ENCODE data around the gene TEX22.

The TEX22 gene

DNA sequence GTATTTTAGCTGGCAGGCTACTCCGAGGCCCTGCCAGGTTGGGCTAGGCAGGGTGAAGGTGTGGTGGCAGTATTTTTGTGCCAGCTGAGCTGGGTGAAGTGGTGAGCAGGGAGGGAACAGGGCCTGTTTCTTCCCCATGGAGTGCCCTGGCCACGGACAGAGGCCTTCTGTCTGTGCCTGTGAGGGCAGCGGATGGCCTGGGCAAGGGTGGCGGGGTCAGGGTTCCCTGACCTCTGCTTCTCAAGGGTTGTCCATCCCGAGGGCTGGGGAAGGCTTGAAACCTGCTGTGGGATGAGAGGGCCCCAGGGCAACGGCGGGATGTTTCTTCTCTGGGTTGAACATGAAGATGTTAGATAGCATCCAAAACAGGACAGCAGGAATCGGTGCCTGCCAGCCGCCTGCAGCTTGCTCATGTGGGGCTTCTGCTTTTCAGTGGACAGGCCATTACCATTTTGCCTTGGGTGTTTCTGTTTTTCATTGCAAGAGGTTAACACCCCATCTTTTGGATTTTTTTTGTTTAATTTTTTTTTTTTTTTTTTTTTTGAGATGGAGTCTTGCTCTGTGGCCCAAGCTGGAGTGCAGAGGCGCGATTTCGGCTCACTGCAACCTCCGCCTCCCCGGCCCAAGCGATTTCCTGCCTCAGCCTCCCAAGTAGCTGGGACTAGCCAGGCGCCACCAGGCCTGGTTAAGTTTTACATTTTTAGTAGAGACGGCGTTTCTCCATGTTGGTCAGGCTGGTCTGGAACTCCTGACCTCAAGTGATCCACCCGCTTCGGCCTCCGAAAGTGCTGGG, 24.6 kb downstream of the TEX22 start:
- DNase-seq, result no peak

DNA sequence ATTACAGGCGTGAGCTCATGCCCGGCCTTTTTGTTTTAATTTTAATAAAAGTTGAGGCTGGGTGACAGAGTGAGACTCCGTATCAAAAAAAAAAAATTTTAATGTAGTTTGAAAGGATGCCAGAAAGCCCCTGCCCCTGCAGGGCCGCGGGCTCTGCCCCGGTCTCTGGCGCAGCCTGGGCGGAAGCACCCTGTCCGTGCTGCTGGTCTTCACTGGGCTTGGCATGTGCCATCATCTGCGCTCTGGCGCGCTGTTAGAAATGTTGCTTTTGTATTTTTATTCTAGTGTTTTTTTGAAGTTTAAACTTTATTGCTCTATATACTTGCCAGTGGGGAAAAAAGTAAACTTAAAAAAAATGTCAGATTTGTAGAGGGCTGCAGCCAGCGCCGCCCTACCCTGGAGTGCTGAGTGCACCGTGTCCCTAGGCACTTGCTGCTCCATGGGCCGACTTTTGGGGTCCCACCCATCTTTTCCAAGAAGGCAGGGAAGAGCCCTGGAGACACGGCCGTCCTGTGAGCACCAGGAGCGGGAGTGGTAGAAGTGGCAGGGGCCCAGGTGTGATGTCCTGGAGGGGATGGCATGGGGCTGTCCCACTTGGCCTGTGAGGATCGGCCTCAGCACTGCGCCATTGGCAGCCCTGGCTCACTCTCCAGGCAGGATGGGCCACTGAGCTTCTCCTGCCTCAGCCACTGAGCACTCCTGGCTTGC, 25.3 kb downstream of the TEX22 start:
- no peak for DNase-seq

DNA sequence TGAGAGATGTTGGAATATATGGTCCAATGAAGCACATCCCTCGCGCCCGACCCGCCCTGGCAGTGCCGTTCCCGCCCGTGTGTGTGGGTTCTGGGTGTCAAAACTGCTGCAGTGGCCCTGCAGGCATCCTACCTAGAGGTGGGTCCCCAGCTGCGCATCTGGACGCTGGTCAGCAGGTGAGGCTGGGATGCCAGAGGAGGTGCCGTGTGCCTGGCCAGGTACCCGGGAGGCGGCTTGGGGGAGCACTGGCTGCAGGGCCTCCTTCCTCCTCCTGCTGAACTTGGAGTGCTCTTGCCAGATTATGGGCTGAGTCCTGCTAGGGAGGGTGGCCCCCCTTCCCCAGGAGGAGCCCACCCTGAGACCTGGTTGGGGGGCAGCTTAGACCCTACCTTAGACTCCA, 26.5 kb downstream of the TEX22 start:
- no peak for DNase-seq

DNA sequence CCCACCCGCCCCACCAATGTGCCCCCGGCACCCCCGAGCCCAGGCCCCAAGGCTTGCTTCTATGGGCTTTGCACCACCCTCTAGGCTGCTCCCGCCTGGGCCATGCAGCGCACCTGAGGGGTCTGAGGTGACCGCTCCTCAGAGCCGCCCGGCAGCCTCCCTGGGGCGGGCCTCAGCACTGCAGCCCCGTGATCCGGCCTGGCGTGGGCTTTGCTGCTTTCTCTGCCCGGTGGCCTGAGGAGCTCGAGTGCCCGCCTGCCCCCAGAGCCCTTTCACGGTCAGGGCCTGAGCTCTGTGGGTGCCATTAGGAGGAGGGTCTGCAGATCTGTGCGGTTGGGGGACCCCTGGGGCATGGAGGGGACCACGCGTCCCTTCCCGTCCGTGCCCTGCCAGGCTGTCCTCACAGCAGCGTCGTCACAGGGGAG, 27.5 kb downstream of the TEX22 start:
- no peak for DNase-seq

DNA sequence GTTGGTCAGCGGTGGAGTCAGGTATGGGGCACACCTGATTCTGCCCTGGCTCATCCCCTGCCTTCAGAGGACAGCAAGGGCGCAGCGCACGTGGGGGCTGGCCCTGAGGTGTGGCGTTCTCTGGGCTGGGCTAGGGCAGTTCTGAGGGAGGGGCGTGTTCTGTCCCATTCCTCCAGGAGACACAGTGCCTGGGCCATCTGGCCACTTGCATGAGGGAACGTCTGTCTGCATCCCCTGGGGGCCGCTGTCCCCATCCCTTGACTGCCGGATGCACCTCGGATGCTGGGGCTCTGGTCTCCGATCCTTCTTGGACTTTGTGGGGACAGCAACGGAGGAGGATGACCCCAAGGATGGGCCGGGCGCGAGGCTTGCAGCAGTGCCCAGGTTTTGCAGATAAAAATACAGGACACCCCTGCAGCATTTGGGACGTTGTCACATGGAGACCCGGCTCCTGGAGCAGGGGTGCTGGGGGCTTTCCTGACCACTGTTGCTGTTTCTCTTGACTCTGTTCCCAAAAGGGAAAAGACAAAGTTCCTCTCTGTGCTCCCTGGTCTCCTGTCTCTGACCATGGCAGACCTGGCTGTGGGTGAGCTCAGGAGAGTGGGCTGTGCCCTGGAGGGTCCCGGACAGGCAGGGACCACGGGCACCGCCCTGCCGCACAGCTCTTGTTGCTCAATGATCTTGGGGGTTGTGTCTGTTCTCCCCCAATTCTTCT, 28.2 kb downstream of the TEX22 start:
- DNase-seq, result no peak

DNA sequence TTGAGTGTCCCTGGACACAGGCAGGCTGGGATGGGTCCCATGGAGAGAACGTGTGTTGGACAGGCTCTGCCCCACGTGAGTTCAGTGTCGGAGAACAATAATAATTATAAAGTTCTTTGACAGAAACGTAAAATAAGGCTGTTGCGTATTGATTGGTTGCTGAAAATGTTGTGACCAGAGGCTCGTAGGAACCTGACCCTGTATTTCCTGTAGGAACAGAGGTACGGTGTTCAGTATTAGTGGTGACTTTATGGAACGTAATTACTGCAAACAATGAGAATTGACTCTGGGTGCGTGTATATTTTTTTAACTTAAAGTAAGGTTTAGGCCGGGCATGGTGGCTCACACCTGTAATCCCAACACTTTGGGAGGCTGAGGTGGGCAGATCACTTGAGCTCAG, 29.1 kb downstream of the TEX22 start:
- no peak for DNase-seq

DNA sequence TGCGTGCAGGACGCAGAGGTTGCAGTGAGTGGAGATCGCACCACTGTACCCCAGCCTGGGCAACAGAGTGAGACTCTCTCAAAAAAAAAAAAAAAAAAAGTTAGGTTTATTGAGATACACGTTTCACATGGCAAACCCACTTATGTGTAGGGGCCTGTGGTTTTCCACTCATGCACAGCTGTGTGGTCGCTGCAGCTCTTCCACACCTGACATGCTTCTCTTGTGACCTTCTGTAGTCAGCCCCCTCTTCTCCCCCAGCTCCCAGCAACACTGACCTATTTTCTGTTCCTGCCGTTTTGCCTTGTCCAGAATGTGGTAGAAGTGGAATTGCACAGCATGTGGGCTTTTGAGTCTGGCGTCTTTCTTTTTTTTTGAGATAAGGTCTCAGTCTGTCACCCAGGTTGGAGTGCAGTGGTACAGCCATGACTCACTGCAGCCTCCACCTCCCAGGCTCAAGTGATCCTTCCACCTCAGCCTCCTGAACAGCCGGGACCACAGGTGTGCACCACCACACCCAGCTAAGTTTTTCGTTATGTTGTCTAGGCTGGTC, 29.7 kb downstream of the TEX22 start:
- DNase-seq, result no peak

DNA sequence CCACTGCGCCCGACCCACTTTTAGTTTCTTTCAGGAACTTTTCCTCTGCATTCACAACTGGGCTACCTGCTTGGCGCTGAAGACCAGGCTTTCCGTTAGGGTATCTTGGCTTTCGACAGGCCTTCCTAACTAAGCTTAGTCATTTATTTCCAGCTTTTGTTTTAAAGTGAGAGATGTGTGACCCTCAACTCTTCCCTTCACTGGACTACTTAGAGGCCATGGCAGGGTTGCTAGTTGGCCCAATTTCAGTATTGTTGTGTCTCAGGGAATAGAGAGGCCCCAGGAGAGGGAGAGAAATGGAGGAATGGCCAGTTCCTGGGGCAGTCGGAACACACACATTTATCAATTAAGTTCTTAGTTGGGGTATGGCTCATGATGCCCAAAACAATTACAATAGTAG, 31.7 kb downstream of the TEX22 start:
- DNase-seq, result no peak

DNA sequence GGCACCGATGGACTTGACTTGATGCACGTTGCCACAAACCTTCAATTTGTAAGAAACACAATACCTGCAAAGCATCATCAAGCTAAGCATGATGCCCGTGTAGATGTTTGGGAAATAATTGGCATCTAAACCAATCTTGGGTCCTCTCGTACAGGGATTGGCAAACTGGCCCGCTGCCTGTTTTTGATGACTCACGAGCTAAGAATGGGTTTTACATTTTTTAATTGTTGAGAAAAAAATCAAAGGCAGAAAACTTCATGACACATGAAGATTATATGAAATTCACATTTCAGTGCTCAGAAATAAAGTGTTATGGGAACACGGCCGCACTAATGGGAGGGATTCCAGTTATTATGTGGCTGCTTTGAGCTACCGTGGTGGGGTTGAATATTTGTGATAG, 32.2 kb downstream of the TEX22 start:
- DNase-seq, result no peak

DNA sequence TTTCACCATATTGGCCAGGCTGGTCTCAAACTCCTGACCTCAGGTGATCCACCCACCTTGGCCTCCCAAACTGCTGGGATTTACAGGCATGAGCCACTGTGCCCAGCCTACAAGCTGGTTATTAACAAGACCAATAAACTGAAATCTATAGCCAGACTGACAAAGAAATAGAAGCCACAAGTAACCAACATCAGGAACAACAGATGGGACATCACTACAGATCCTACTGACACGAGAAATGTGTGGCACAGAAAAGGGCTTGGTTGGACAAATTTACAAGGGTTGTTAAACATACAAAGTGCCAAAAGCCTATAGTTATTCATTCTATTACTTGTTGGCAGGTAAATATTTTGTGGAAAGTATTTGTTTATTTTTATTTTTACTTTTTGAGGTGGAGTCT, 32.9 kb downstream of the TEX22 start:
- DNase-seq, result no peak

DNA sequence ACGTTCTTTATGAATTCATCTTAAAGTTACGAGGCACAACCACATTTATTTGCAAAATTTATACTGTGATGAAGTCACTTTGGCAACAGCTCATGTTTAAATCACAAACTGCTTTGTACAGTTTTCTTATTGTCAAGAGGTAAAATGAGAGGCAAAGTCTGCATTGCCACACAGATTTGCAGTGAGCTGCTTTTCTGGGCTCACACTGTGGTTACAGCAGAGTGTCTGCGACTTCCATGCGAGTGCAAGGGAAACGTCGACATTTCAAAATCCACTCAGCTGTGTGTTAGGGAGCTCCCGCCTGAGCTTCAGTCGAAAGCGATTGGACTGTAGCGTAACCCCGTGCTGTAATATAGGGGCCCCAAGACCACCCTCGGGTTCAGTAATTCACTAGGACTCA, 34.3 kb downstream of the TEX22 start:
- DNase-seq, result no peak

DNA sequence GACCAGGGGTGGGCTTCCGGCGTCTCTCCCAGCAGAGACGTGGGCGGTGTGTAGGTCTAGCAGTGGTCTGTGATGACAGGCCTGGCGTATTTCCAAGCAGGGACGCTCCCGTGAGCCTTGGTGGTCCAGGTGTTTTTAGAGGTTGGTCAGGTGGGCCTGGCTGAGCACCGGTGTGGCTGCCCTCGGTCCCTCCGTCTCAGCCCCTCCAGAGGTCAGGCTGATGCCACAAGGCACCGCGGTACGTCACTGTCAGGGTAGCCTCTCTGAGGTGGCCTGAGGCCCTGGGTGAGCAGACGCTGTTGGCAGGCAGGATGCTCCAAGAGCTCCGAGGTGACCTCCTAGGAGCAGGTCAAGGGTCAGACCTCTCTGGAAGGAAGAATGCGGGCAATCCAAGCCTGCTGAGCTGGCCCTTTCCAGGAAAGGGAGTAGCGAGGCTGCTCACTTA, 34.8 kb downstream of the TEX22 start:
- no peak for DNase-seq

DNA sequence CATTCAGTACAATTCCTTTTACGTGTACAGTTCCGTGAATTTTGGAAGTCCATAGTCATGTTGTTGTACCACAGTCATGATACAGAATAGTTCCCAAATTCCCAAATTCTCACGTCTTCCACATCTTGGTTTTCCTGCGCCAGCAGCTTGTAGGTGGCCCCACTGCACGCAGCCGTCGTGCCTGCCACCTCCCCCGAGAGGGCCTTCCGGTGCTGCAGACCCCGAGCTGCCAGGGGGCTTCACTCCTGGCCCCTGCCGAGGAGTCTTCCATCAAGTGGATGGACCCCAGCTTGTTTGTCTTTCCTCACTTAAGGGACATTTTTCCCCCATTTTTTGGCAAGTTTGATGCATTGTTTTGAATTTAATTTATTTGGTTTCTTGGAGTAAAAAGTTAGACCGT, 38.1 kb downstream of the TEX22 start:
- DNase-seq, result no peak

DNA sequence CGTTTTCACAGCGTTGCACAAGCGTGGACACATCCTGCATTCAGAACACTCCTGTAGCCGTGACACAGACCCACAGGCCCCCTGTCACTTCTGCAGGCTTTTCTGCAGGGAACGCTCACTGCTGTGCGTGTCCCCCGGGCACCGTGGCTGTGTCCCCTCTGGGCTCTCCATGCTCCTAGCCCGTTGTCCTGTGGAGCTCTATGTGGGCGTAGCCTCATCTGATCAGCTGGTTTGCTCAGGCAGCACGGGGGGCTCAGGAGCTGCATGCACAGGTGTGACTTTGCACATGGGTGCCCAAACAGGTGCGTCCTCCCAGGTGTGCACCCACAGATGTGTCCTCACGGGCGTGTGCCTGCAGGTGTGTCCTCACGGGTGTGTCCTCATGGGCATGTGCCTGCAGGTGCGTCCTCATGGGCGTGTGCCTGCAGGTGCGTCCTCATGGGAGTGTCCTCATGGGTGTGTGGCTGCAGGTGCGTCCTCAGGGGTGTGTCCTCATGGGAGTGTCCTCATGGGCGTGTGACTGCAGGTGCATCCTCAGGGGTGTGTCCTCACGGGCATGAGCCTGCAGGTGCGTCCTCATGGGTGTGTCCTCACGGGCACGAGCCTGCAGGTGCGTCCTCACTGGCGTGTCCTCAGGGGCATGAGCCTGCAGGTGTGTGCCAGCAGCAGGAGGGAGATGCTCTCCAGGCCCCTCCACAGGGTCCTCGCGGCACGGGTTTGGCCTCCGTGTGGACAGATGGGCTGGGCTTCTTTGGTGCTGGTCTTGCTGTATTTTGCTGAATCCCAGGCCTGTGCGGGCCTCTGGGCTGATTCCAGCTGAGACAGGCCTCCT, 38.8 kb downstream of the TEX22 start:
- no peak for DNase-seq

DNA sequence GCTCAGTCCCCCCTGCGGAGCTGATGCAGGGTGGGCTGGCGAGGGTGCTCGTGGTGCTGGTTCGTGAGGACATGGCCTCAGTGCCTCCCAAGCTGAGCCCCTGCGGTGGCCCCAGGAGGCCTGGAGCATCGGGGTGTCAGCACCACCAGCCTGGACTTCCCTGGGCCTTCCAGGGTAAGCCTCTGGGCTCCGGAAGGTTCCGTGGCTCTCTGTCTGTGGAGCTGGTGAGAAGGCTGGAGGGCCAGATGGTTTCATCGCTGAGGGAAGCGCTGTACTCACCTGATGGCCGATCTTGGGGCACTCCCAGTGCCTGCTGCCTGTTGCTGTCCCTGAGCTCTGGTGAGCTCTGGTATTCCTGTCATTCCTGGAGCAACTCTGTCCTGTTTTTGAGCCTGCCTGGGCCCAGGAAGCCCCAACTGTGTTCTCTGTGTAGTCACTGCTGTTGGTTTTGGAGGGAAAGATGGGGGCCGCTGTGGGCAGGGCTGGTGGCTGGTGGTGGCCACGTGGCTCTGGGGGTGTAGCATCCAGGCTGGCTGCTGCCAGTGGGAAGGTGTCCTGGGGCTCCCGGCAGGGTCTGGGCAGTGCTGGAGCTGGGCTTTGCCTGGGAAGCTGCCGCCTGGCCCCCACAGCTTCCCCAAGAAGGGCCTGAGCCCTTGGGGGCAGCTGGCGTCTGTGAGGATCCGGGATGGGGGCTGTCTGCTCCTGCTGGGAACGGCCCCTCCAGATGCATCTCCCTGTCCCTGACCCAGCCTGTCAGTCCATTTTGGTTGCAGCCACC, 39.6 kb downstream of the TEX22 start:
- no peak for DNase-seq

DNA sequence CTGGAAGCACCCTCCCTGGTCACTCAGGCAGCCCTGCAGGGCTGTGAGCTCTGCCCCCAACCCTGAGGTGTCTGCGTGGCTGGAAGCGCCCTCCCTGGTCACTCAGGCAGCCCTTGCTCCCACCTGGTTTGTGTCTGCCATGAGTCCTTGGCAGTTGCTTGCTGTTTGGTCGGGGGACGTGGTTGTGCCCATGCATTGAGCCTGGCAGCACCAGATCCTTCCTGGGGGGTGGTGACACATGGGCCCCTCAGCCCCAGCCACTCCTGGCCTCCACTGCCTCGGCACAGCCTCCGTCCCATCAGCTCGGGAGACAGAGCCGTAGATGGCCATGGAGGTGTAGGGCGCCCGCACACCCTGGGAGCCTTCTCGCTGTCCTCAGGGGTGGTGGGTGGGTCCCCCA, 40.8 kb downstream of the TEX22 start:
- DNase-seq, result no peak

DNA sequence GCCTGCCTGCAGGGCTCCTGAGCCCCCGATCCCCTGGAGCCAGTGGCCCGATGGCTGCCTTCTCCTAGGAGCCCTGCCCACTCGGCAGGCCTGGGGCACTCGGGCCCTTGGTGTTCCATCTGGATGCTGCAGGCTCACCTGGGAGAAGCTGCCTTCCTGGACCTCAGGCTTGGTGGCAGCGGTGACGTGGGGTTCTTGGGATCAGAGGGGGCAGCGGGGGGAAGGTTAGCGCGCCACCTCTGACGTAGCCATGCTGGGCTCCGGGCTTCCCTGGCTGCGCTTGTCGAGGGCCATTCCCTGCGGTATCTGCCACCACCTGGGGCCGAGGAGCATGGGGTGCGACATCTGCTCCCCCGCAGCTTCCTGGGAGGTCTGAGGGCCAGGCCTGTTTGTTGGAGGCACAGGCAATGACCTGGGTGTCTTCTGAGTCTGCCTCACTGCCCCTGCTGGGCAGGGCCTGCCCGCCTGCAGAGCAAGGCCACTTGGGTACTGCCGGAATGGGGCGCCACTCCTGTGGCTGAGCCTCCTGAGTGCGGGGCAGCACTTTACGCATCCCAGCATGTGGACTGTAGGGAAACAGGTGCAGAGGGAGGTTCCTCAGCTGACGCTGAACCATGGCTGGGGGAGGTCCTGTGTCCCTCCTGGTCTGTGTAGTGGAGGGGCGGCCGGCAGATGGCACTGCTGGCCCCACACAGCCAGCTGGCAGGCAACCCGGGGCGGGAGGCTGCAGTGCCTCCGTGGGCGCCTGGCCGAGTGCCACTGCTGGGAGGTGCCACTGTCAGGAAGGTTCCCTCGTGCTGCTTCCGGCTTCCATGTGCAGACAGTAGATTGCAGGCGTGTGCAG, 41.6 kb downstream of the TEX22 start:
- no peak for DNase-seq

DNA sequence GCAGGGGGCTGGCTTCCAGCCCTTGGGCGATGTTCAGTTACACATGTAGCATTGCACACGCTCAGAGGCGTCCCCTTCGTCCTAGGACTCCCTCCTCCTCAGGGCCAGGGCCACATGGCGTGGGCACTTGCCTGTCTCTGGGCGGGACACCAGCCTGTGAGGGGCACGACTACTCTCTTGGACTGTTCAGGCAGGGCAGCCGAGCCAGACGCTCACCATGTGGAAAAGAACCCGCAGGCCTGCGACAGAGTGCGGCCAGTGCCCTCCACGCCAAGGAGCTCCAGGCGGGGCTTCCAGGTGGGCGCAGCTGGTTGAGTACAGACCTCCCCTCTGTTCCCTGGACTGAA, 42.2 kb downstream of the TEX22 start:
- DNase-seq, result no peak

DNA sequence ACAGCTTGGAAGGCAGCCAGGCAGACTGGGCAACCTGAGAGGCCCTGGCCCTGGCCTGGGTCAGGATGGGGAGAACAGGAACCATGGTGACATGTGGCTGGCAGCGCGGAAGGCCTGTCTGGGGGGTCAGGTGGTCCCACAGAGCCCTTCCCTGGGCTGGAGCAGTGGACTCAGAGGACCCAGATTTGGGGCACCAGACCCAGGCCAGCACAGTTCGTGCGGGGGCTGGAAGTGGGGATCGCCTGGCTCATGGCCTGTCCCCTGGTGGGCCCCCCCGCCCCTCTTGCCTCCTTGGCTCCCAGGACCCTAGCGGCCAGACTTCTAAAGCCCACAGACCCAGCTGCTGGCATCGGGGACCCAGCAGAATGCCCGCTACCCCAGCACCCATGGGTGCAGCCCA, 42.7 kb downstream of the TEX22 start:
- DNase-seq, result no peak

DNA sequence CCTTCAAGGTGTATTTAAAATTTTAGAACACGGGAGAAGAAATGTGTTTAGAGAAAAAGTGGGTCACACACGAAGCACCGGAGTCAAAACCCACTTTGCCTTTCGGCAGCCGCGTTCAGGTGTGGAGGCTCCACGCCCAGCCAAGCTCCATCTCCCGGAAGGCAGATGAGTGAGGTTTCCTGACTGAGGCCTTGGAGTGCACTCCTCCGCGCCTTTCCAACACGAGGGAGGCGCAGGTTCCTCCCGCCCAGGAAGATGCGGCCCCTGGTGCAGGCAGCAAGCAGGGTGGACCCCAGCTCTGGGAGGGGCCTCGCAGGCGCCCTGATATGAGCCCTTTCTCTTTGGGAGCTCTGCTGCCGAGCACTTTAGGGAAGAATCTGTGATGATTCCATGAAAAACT, 43.8 kb downstream of the TEX22 start:
- DNase-seq, result no peak

DNA sequence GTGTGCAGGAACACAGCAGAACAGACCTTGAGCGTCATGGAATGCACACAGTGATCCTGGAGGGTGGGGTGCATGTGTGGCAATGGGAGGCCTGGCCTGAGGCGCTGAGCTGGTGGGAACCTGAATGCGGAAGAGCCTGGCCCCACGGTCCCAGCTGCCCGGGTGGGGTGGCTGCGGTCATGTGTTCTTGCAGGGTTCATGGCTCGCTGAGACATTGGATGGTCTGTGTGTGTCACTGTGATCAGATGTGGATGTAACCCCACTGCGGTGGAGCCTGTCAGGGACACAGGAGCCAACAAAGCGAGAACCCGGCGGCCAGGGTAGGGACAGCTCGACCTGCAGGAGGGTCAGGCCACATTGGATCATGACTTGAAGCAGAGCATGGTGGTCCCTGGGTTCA, 44.5 kb downstream of the TEX22 start:
- DNase-seq, result no peak

Data from activated CD8-positive, alpha-beta memory T cell treated with anti-CD3 and anti-CD28 coated beads for 24 hours (primary cell).